Prostate gland (tissue), 2 donors: ENCODE results near the gene NTN1.

ENCODE experiments used
- POLR2A ChIP-seq: fragments of 450-650 bp; IDR thresholded peaks from one replicate; pipeline ENCODE4 v1.6.1; 2016; ENCODE audit warnings: antibody characterized with exemption, mild to moderate bottlenecking
- TF ChIP-seq, protein P1 (sequence below), 4 experiments: fragments of 200-600 bp in 2 of 4; fragments of 450-650 bp in 2 of 4; sonication (generic) in 2 of 4; IDR thresholded peaks; 1 replicate in 3 of 4; 2 replicates in 1 of 4; pipeline ENCODE4 v1.5.1; 2016 to 2019; ENCODE audit warnings: antibody characterized with exemption in 4 of 4, mild to moderate bottlenecking in 2 of 4, moderate library complexity in 2 of 4

DNA sequence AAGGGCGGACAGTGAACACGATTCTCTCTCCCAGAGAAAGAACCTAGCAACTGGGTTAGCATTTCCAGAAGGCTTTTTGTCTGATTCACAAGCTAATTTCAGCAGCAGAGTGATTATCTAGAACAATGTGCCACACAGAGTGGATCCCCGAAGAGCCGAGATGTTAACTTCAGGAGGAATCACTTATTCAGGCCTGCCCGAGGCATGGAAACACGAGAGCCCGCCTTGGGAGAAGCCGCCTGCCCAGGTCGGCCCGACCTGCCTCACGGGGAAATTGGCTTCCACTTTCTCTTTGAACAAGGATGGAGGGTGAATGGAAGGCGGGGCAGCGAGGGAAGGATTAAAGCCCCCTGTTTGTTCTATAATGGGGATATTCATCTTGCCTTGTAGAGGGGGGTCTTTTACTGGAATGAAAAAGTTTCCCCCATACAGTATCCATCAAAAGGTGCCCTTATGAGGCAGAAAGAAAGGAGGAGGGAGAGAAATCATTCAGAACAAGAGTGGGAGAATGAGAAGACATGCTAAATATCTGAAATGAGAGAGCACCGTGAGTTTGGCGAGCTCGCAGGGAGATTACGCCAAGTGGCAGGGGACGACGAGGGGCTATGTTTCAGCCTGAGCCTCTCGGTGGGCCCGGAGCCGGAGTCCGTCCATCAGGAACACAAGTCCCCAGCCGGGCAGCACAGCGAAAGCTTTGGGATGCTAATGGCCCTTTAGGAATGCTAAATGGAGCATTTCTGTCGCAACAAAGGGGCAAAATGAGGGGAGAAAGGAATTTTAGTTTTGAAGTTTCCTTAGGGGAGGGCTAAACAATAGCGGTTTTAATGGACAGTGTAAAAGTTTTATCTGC lies 33.0 kb downstream of the NTN1 start:
- TF ChIP-seq POLR2A, result no peak
- TF ChIP-seq, protein P1, sequence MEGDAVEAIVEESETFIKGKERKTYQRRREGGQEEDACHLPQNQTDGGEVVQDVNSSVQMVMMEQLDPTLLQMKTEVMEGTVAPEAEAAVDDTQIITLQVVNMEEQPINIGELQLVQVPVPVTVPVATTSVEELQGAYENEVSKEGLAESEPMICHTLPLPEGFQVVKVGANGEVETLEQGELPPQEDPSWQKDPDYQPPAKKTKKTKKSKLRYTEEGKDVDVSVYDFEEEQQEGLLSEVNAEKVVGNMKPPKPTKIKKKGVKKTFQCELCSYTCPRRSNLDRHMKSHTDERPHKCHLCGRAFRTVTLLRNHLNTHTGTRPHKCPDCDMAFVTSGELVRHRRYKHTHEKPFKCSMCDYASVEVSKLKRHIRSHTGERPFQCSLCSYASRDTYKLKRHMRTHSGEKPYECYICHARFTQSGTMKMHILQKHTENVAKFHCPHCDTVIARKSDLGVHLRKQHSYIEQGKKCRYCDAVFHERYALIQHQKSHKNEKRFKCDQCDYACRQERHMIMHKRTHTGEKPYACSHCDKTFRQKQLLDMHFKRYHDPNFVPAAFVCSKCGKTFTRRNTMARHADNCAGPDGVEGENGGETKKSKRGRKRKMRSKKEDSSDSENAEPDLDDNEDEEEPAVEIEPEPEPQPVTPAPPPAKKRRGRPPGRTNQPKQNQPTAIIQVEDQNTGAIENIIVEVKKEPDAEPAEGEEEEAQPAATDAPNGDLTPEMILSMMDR (IDR thresholded peaks at IDR 0.05), result no peak
